ENCODE results near the gene WBP11.

DNA sequence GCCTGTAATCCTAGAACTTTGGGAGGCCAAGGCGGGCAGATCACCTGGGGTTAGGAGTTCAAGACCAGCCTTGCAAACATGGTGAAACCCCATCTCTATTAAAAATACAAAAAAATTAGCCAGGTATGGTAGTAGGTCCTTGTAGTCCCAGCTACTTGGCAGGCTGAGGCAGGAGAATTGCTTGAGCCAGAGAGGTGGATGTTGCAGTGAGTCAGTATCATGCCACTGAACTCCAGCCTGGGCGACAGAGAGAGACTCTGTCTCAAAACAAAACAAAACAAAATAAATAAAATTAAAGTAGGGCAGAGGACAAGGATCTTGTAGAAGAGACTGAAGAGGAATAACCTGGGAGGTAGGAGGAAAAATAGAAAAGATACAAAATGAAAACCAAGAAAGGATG is 61.3 kb downstream of the WBP11 start:
- TF ChIP-seq POLR2A (IDR thresholded peaks at IDR 0.05), result no peak
- TF ChIP-seq CTCF (IDR thresholded peaks at IDR 0.05), result no peak

Data from right lobe of liver (tissue), 4 donors.